Dermis microvascular lymphatic vessel endothelial cell (primary cell): ENCODE results near the gene RUVBL1. TPM values are rescaled to one million over a fixed set of nuclear protein-coding genes. Genes with fewer than 3 reads are reported as not detected.

Experiments
- DNase-seq, 2 donors: peaks; one replicate each; pipeline versions ENCODE4 v3.0.0 to v3.0.0-alpha.2; 2010; ENCODE audit warnings: low read depth in 2 of 2
- total RNA-seq: library from RNA; depleted of rRNA; stranded (reverse); fragments of >200 nt; gene quantifications from 2 replicates; pipeline ENCODE4 v1.2.1, GENCODE V29; 2014

The RUVBL1 gene
- total RNA-seq, 1 donor from 2014 or later: 52.2 TPM

GRCh38 chr3:128068156-128068620 lies 55.4 kb downstream of the RUVBL1 start:
- peak in 1 of 2 donors; percentile 63 for DNase-seq

GRCh38 chr3:128067489-128067888 lies 56.1 kb downstream of the RUVBL1 start:
- no peak for DNase-seq

- DNase-seq: no peak
Measured at GRCh38 chr3:128066676-128067075, 56.9 kb downstream of the RUVBL1 start.

- DNase-seq: no peak
Measured at GRCh38 chr3:128066114-128066513, 57.5 kb downstream of the RUVBL1 start.

DNA sequence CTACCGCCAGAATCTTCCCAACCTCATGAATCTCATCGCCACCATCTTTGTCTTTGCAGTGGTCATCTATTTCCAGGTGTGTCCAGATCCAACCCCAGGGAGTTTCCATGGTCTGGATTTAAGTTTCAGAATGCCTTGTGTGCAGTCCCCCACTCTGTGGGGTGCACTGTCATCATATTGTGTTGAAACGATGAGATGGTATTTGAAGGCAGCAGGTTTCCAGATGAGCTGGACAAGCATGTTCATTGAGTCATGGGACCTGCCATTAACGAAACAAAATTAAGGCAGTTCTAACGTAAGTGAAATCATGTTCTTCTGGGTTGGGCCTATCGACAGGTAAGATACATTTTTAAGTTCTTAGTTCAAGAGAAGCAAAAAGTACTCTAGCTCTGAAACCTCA lies 58.6 kb downstream of the RUVBL1 start:
- no peak for DNase-seq

GRCh38 chr3:128063865-128064264 lies 59.7 kb downstream of the RUVBL1 start:
- DNase-seq: no peak

- DNase-seq: no peak
Measured at GRCh38 chr3:128062033-128062745, 61.4 kb downstream of the RUVBL1 start.

DNA sequence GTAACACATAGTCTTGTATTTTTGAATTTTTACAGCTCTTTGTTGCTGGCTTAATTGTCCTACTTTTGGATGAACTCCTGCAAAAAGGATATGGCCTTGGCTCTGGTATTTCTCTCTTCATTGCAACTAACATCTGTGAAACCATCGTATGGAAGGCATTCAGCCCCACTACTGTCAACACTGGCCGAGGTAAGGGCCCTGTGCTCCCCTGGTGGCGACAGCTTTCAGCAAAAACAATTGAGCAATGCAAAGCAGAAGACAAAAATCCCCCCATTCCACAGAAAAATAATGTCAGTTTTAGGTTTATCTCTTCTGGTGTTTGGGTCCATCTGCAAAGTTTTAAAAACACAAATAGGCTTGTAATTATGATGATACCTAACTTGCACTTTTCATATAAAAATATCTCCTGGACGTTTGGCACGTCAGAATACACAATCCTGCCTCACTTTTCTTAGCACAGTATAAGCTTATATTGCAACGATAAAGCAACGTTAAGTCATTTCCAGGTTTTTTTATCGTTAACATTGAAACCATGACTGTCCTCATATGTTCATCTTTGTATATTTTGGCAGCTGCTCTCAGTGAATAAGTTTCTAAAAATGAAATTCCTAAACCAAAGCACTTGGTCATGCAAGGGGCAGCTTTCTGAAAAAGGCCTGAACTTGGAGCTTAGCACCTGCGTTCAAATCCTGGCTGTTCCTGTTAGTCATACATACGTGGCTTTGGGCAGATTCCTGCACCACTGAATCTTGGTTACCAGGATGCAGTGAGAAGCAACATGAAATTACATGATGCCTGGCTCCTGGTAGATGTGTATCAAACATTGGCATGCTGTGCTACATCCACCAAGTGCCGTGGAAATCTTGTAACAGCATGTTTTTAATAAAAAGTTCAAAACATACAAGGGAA lies 62.9 kb downstream of the RUVBL1 start:
- DNase-seq: peak in 1 of 2 donors; percentile 40

DNA sequence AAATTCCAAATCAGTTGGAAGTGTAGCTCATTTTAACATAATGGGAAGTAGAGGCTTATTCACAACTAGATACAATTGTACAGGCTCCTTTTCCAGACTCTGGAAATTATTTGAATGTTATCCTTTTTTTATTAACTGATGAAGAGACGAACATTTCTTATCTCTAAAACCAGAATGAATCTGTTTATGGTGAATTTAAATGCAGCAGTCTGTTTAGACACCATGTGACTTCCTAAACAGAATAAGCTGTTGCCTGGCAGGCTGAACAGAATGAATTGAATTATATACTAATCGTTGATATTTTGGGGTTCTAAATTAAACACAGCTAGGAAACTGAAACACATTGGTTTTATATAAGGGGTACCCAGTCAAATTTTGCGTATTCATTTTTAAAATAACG lies 67.4 kb downstream of the RUVBL1 start:
- no peak for DNase-seq

GRCh38 chr3:128054367-128054766 lies 69.2 kb downstream of the RUVBL1 start:
- peak in 1 of 2 donors; percentile 53 for DNase-seq

- no peak for DNase-seq
Measured at GRCh38 chr3:128053614-128054013, 70.0 kb downstream of the RUVBL1 start.

- DNase-seq: peak; percentile 34 to 39
Measured at GRCh38 chr3:128052595-128053351, 70.8 kb downstream of the RUVBL1 start.

GRCh38 chr3:128051837-128052594 lies 71.6 kb downstream of the RUVBL1 start, which contains the start of gene SEC61A1:
TSS of gene SEC61A1 (plus strand) at chr3:128052437. CDS start at chr3:128052553, 116 bp downstream.
- peak; percentile 81 to 95 for DNase-seq

DNA sequence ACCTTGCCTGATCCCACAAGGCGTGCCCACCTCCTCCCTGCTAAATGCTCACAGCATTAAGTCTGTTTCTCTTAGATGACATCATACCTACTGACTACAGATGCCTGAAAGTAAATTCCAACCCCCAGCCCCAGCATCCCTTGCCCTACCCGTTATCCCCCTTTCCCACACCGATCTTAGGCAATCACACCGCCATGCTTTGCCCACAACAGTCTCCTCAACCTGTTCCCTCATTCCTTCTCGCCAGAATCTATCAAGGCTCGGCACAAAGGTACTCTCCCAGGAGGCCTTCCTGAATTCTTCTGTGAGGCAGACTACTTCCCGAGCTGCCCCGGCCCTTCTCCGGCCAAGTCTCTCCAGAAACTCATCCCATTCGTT lies 72.2 kb downstream of the RUVBL1 start:
- no peak for DNase-seq

GRCh38 chr3:128050597-128050996 lies 73.0 kb downstream of the RUVBL1 start:
- DNase-seq: no peak

DNA sequence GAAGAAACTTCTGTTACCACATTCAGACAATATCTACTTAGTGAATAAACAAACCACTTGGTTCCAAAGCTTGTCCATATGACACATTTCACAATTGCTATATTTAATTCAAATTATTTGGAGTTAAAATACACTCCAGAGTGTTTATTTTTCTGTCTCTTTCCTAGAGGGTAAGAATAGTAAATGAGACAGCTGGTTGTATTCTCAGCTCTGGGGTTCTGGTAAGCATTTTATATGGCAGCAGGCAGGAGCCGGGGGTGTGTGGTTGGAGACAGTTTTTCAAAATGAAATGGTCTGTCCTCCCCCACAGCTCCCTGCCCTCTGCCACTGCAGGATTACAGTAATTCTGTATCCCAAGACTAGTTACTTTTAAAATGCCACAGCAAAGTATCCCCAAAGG lies 82.3 kb downstream of the RUVBL1 start:
- no peak for DNase-seq

DNA sequence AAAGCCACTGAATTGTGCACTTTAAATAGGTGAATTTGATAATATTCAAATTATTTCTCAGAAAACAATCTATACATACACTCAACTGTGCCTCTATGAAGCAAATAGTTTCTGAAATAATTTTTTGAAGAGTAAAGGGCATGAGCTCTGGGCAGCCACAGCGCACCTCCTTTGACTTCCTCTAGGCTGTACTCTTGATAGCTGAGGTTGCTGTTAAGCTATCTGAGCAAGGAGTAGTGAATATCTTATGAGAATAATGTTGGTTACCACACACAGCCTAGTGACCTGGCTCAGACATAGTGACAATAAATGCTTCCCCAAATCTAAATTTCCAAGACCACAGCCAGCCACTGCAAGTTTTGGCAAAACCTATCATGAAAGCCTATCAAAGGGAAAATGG lies 83.0 kb downstream of the RUVBL1 start:
- DNase-seq: no peak

- DNase-seq: no peak
Measured at GRCh38 chr3:128040041-128040440, 83.6 kb downstream of the RUVBL1 start.

DNA sequence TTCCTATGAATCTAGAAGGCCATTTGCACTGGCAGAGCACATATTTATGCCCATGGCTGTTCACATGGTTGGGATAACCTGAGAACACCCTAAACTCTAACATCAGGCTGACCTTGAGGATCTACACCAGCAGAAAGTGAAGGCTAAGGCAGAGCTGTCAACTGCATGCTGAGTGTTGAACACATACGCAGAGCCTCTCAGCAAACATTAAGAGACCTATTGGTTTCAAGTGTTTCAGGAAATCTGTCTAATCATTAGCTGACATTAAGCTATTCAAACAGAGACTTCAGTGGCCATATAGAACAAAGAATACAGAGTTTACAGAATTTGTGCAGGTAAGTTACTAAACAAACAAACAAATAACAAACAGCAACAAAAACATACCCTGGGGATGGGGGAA lies 87.5 kb downstream of the RUVBL1 start:
- DNase-seq: no peak

DNA sequence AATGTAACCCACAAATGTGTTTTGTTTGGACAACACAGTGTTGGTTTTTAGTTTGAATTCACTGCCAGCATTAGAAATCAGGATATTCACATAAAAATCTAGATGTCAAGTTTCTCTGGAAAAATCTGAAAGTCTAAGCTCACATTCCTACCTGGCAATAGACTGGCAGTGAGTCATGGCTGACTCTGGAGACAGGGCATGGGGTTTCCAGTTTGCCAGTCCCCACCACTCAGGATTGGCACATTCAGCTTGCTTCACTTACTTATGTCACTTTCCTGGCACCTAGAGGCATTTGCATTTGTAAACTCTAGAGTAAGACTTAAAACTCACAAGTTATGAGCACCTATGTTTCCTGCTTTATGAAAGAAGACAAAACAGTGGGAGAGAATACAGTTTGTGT lies 90.5 kb downstream of the RUVBL1 start:
- no peak for DNase-seq
